ENCODE results near the gene COL5A1.

COL5A1 gene

DNA sequence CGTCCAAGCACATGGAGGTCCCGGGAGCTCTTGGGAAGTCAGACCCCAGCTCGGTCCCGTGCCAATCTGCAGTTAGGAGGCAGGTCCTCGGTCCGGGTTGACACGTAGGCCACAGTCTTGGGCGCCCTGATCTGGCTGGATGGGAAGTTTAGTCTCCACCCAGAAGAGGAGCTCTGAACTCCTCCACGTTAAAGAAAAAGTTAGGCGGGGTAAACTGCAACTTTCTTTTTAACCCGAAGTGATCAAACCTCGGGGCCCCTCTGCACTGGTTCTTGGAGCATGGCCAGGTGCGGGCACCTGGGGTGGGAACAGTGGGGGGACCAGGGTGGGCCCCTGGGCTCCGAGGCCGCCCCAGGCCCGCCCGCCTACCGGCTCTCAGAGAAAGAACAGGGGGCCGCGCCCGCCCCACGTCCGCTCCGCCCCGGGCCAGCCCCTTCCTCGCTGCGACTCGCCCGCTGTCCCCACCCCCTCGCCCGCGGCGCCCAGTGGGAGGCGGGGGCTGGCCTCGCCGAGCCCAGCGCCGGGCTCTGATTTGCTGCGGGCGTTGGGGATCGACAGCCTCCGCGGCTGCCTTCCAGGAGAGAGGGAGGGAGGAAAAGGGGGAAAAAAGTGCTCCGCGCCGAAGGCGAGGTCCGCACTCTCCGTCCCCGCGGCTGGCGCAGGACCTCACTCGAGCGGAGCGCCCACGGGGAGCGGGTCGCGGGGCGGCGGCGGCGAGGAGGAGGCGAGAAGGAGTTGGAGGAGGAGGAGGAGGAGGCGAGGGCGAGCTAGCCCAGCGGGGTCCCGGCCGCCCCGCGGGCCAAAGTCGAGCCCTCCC, at the start of gene COL5A1:
COL5A1 (plus strand) TSS at position 631 of the 817 bp plus-strand sequence. CDS start 385 bp downstream, outside the sequence.
- intact Hi-C loops (cut with DNase I): no loop called here
- peak; percentile 27 to 88 (median 70) for DNase-seq

DNA sequence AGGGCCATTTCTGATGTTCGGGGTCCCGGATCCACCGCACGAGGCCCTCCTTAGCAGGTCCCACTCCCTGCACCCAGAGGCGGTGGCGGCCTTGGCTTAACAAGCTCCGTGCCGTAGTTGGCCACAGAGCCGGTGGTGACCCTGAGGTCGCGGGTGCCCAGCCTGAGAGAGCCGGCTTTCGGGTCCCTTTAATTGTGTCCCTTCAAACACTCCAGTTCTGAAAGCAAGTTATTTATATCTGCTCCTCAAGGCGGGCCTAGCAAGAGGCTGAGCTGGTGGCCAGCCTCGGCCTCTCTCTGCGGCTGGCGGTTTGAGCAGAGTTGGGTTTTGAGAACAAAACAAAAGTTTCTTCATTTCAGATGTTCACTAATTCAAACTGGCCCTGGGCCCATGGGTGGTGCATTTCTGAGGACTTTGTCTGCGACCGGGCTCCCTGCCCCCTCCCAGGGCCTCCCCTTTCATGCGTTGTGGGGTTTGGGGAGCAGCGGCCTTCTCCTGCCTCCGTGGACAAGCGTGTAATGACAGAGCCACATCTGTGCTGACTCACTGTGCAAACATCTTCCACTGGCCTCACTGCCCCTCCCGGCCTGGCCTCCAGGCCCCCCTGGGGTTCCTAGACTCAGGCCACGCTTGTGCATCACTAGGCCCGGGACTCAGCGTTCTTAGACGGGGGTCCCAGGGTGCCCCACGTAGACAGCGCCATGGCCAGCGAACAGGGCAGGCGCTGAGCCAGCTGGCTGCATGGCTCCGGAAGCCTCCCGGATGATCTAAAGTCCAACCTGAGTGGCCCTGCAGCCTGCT, 49.4 kb upstream of the COL5A1 start:
- intact Hi-C loops (cut with DNase I): no loop called here
- peak in 4 of 42 donors; percentile 10 to 34 (median 28) for DNase-seq

DNA sequence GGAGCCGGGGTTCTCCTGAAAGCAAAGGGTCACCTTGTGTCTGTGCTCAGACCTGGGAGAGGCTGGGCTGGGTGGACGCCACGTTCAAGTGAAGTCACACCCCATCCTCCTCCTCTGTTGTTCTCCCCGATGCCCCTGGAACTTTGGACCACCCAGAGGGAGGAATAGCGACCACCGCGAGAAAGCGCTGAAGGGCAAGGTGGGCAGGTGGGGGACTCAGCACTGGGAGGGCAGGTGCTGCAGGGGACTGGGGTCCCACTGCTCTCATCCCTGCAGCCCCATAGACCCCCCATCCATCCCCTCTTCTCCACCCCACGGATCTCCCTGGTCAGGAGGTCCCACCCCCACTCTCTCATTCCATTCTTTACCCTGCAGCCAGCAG, 48.8 kb upstream of the COL5A1 start:
- intact Hi-C loops (cut with DNase I): no loop called here

DNA sequence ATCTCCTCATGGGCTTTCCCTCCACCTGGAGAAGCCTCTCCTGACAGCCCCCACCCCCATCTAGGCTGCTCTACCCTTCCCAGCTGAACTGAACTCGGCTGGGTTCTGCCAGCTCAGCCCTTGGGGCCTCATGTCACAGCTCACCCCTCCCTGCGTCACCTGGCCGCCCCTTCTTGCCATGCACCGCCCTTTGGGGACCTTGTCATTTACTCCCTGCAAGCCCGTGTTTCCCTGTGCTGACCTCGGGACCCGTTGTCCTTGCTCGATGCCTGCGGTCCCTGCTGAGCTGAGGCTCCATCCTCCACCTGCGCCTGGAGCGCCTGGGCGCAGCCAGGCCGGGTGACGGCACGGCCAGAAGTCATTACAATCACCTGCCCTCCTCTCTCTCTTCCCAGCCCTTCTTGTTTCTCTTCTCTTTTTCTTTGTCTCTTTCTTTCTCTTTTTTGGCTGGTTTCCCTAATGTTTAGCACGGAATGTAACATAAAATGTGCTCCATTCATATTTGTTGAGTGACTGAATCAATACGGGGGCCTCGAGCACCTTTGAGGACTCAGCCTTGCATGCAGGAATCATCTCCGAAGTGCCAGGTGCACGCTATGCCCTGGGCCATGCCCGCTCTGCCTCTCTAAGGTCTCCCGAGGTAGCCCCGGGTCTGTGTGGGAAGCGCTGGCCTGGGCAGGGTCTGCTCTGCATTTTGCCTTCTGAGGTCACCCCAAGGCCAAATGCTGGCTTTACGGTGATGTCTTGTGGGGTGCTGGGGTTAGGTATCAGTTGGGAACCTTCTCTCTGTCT, 48.1 kb upstream of the COL5A1 start:
- DNase-seq: peak in 4 of 42 donors; percentile 4 to 21 (median 9)
- intact Hi-C loops (cut with DNase I): no loop called here

More for the DNA sequence above, 48.8 kb upstream of the COL5A1 start:
- peak in 1 of 42 donors; percentile 11 for DNase-seq

DNA sequence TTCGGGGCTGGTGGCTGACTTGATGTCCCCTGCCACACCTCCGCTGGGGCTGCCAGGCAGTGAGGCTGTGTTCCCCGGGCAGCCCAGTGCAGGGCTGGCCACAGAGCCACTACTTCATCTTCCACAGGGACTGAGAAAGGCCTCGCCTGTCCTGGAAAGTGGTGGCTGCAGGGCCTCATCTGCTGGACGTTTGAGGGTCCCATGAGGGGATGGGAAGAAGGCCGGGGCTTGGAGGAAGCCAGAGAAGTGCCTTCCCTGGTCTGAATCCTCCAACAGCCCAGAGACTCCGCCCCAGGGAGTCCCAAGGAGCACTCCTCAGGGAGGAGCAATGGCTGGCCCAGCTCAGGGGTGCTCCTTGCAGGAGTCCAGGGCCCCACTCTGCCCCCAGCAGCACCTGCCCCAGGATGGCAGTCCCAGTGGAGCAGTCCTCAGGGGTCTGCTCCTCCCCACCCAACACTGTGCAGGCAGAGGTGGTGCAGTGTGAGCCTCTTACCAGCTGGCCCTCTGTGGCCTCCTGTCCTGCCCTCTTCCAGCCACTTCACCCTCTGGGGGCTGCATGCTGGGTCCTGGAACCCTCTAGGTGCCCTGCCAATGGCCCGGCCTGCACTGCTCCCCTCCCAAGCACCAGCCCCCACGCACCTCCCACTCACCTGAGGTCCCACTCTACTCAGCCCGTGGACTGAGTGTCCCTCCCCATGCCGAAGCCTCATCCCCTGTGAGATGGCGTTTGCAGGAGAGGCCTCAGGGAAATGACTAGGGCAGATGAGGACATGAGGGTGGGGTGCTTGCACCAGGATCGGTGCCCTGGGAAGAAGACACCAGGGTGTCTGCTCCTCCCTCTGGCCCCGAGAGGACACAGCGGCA, 47.3 kb upstream of the COL5A1 start:
- peak in 5 of 42 donors; percentile 4 to 31 (median 7) for DNase-seq
- intact Hi-C loops (cut with DNase I): no loop called here

DNA sequence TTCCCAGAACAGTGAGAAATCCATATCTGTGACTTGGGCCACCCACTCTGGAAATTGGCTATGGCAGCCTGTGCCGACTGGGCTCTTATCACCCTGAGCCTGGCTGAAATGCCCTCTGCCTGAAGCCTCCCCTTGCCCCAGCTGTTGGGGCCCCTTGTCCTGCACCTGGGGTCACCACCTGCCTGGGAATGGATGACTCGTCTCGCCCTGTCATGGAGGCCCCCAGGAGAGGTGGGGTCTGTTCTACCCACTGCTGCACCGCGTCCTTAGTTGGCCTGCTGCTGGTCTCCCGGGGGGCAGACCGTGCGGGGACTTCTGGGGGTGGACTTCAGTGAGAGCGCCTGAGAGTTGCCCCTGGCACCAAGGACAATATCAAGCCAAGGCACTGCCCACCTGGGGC, 46.6 kb upstream of the COL5A1 start:
- intact Hi-C loops (cut with DNase I): no loop called here
- DNase-seq: peak in 3 of 42 donors; percentile 2 to 26 (median 14)

DNA sequence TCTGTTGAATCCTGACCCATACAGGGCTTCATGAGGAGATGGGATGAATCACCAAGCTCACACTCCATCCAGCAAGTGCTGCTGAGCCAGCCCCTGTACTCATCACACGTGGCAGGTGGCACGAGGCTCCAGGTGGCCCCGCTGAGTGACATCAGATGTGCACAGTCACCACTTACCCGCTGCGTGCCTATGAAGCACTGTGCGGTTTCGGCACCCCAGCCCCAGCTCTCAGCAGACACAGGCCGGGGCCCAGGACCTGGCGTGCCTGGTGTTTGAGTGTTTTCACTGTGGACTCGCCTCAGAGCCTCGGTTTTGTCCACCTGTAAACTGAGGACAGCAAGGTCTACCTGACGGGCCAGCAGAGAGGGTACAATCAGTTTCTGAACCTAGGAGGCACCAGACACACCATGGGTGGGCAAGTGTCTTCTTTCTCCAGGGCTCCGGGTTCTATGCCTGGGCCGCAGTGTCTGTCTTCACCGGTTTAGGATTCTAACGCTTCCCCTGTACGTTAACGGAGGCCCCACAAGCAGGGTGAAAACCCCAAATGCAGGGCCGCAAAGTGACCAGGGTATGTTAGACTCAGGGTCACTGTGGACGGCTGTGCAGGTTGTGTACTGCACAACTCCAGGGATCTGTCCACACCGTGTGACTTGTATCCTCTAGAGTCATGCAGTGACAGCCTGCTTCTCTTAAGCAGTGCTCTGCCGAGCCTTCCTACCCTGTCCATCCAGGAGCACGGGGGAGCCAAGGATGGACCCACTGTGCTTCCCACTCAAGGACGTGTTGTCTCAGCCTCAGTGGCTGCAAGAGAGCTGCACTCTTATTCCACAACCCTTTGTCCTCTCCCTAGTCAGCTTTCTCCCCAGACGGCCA, 44.3 kb upstream of the COL5A1 start:
- intact Hi-C loops (cut with DNase I): no loop called here
- peak in 6 of 42 donors; percentile 1 to 31 (median 12) for DNase-seq

DNA sequence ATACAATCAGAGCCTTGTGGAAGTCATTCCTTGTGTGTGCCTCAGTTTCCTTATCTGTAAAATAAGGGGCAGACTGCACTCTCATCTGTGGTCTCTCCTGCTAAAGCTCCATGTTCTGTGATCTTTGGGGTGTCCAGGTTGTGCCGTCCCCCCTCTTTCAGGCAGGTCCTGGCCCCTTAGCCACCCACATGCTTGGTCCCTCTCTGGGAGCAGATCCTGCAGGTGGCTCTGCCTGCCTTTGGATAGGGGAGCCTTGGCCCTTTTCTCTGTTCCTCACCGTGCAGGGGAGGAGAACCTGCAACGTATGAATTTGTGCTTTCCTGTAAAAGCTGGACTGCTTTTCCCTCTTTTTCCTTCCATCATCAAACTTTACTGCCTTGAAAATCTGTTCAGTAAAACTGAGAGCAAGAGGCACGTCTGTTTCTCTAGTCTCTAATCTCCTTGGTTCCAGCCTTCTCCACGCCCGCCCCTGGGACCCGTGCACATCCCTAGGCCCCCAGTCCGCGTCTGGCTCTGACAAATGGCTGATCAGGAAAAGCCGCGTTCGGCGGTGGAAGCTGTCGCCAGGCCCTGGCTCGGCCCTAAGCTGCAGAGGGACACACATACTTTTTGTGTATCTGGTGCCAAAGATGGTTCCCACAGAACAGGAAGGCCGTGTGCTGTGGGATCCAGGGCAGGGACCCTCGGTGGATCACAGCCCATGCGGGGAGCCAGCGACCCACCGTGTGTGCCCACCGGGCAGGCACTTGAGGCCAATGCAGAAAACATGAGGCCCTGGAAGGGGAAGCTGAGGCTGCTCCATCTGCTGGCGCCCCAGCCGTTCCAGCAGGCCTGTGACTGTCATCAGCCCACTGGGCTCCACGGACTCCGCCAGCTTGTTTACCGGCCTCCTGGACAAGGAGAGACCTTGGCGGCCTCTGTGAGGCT, 43.4 kb upstream of the COL5A1 start:
- peak in 5 of 42 donors; percentile 7 to 36 (median 29) for DNase-seq
- intact Hi-C loops (cut with DNase I): no loop called here

DNA sequence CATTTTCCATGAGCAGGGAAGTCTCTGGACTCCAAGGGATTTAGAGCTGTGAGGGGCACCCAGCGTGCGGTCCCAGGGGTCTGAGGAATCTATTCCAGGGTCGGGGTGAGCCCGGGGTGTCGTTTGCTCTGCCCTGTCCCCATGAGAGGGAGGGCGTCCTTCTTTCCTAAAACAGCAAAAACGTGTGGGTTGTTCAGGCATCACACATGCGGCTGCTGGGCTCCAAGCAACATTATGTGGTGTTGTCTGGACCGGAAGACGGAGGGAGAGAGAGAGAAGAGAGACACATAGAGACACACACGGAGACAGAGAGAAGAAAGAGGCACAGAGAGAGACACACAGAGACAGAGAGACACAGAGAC, 42.7 kb upstream of the COL5A1 start:
- intact Hi-C loops (cut with DNase I): no loop called here
- DNase-seq: peak in 1 of 42 donors; percentile 1

DNA sequence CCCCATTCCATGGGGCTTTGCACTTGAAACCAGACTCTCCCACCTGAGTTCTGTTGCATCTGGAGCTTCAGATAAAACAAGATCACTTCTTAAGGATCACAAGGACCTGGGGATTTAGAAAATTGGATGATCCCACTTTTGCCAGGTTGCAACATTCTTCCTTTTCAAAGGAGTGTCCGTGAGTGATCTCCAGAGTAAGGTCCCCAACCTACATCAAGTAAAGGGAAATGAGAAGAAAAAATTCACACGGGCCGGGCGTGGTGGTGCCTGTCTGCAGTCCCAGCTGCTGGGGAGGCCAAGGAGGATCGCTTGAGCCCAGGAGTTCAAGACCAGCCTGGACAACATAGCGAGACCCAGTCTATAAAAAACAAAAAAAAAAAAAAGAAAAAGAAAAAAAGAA, 41.2 kb upstream of the COL5A1 start:
- intact Hi-C loops (cut with DNase I): no loop called here

DNA sequence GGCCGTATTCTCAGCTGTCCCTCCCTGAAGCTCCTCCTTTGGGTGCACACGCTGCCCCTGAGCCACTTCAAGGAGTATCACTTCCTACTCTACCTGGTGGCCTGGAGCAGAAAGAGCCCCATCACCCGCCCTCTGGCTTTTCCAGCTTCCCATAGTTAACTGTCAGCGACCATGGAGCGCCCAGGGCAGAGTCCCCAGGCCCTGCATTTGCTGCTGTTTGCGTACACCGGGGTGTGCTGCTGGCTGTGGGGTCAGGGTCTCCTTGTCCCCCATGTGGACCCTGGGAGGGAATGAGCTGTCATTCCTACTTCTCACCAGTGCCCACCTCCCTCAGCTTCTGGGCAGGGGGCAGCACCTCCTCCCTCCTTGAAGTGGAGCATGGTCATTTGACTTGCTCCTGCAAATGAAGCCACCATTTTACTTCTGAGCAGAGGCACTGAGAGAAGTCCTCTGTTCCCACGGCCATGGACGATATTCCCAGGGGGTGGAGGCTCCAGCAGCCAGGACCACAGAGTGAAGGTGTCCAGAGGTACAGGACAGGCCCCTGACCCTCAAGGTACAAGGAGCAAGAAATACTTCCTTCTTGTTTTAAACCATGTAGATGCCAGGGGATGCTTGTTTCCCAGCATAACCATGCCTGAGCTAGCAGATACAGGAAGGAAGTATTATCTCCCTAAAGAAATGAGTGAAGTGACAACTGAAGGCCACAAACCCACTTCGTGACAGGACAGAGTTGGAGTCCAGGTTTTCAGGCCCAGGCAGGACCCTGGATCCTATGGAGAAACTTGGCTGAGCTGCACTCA, 40.6 kb upstream of the COL5A1 start:
- intact Hi-C loops (cut with DNase I): no loop called here
- DNase-seq: peak in 7 of 42 donors; percentile 3 to 31 (median 4)

More for the DNA sequence above, 41.2 kb upstream of the COL5A1 start:
- peak in 6 of 42 donors; percentile 3 to 33 (median 16) for DNase-seq

DNA sequence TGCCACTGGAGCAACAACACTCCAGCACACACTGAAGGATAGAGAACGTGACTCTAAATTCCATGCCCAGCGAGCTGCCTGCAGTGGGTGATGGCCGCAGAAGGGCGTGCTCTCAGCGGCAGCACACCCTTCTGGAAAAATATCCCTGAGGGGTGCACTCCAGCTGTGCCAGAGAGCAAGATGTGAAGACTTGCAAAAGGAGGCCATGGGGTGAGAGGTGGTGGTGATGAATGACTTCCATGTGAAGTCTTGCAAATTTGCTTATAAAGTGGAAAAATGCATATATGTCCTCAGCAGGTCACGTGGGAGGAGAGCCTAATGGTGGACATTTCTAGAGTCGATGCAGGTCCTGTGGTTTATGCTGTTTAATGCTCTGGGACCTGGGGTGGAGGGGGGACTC, 39.8 kb upstream of the COL5A1 start:
- intact Hi-C loops (cut with DNase I): no loop called here
- DNase-seq: peak in 1 of 42 donors; percentile 5

DNA sequence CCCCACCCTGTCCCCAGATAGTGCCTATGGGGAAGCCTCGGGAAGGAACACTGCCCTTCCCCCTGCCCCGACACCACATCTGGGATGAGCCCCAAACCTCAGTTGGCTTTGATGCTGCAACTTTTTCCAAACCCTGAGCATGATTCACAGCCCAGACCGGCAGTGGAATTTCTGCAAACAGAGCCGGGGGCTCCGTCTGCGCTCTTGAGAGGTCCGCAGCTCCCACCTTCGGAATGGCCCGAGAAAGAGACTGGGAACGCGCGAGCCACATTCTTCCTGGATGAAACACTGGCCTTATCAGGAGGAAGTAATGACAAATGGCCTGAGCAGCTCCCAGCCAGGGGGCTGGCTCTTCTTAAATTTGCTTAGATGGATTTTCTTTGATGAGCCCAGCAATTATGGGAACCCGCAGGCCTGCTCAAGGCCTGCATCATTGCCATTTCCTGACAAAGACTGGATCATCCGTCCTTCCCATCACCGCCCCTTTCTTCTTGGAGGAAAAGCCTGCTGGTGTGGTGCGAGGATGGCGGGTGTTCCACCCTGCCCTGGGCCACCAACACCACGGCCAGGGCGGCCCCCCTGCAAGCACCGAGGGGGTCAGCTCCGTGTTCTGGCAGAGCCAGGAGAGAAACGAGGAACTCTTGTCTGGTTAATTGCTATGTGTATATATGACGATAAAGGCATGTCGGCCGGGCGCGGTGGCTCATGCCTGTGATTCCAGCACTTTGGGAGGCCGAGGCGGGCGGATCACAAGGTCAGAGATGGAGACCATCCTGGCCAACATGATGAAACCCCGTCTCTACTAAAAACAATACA, 38.8 kb upstream of the COL5A1 start:
- intact Hi-C loops (cut with DNase I): no loop called here
- peak in 7 of 42 donors; percentile 1 to 24 (median 10) for DNase-seq

DNA sequence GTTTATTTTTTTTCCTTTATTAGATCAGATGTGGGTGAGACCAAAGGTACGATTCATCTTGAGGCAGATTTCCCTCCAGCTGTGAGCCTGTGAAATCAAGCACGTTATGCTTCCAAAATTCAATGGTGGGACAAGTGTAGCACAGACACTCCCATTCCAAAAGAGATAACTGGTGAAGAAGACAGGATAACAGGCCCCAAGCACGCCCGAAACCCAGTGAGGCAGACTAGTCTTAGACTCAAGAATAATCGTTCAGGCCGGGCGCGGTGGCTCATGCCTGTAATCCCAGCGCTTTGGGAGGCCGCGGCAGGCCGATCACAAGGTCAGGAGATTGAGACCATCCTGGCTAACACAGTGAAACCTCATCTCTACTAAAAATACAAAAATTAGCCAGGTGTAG, 36.8 kb upstream of the COL5A1 start:
- intact Hi-C loops (cut with DNase I): no loop called here
- peak in 12 of 42 donors; percentile 2 to 35 (median 14) for DNase-seq
